ENCODE data around the gene GSS.

The GSS gene

DNA sequence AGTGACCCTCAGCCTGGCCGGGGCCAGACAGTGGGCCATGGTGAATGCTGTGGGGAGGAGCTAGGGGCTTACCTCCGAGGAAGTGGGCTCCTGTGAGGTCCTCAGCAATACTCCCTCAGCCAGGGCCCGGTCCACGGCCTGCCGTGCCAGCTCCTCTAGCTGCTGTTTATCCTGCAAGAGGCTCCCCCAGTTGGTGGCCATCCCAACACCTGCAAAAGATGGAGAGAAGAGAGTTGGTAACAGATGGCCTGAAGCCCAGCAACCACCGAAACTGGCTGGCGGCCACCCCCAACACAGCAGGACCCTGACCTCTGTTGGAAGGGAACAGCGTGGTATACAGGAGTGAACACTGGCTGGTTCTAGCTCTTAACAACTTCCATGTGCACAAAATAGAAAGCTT is 4.0 kb downstream of the GSS start:
- no peak overlapping the region for H3K27ac ChIP-seq
- TF ChIP-seq, protein P1, sequence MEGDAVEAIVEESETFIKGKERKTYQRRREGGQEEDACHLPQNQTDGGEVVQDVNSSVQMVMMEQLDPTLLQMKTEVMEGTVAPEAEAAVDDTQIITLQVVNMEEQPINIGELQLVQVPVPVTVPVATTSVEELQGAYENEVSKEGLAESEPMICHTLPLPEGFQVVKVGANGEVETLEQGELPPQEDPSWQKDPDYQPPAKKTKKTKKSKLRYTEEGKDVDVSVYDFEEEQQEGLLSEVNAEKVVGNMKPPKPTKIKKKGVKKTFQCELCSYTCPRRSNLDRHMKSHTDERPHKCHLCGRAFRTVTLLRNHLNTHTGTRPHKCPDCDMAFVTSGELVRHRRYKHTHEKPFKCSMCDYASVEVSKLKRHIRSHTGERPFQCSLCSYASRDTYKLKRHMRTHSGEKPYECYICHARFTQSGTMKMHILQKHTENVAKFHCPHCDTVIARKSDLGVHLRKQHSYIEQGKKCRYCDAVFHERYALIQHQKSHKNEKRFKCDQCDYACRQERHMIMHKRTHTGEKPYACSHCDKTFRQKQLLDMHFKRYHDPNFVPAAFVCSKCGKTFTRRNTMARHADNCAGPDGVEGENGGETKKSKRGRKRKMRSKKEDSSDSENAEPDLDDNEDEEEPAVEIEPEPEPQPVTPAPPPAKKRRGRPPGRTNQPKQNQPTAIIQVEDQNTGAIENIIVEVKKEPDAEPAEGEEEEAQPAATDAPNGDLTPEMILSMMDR (IDR thresholded peaks at IDR 0.05; ENCODE audit: low read depth, low read length): no peak
- no peaks in the 10 kb centered on the region for H3K27me3 ChIP-seq (ENCODE audit: insufficient read depth, low read depth, severe bottlenecking)
- H3K4me3 ChIP-seq (ENCODE audit: low read depth, low read length): no peak overlapping the region
- no peak for DNase-seq
- no peaks in the 10 kb centered on the region for H3K9me3 ChIP-seq (ENCODE audit: severe bottlenecking)
- peaks cover 24% of the 10 kb centered on the region for H3K36me3 ChIP-seq

DNA sequence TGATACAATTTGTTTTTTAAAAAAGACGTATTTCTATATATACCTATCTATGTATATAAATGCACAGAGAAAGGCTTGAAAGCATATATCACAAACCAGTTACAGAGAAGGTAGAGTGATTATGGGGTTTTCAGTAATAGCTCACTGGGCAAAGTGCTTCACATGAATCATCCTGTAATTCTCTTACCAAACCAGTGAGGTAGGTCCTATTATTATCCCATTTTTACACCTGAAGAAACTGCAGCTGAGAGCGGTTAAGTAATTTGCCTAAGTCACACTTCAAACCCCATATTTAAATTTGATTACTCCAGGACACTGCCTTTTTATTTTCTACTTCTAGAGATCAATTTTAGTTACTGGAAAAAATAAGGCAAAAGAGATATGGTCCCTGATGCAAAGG is 4.4 kb downstream of the GSS start:
- Histone ChIP-seq H3K27me3 (ENCODE audit: insufficient read depth, low read depth, severe bottlenecking) (no peaks in the 10 kb centered on the region), H3K9me3 (ENCODE audit: severe bottlenecking) (no peaks in the 10 kb centered on the region), H3K4me3 (ENCODE audit: low read depth, low read length) (no peak overlapping the region), H3K27ac (no peak overlapping the region), H3K36me3 (peaks cover 25% of the 10 kb centered on the region)
- no peak for DNase-seq
- TF ChIP-seq, protein P1 (IDR thresholded peaks at IDR 0.05; ENCODE audit: low read depth, low read length): no peak

DNA sequence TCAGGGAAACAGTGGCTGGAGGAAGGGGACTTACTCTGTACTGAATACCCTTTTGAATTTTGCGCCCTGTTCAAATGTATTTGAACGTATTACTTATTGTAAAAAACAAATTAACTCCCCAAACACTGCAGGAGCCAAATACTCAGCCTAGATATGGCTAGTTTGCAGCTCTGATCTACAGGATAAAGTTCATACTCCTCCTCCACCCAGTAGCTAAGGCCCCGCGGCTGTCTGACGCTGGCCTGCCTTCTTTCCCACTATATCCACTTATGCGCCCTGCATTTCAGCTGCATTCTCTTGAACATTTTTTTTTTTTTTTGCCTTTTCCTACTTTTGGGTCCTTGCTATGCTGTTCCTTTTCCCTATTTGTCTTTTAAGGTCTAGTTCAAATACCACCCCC is 6.5 kb downstream of the GSS start:
- TF ChIP-seq, protein P1 (IDR thresholded peaks at IDR 0.05; ENCODE audit: low read depth, low read length): no peak
- Histone ChIP-seq H3K27me3 (ENCODE audit: insufficient read depth, low read depth, severe bottlenecking) (no peaks in the 10 kb centered on the region), H3K4me3 (ENCODE audit: low read depth, low read length) (no peak overlapping the region), H3K27ac (no peak overlapping the region), H3K36me3 (peaks cover 39% of the 10 kb centered on the region), H3K9me3 (ENCODE audit: severe bottlenecking) (no peaks in the 10 kb centered on the region)
- DNase-seq: no peak

DNA sequence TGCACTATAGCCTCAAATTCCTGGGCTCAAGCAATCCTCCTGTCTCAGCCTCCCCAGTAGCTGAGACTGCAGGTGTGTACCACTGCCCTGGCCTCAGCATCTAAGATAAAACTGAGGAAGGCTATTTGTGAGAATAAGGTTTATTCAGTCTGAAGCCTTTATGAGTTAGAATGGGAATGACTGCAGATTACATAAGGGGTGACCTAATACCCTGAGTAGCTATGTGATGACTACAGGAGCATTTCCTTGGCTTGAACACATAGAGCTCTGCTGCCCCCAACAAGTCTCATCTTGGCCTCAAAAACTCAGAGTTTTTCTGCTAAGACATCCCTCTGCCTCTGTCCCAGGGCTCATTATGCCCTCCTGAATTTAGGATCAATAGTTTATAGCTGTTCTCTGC is 7.6 kb downstream of the GSS start:
- Histone ChIP-seq H3K9me3 (ENCODE audit: severe bottlenecking) (no peaks in the 10 kb centered on the region), H3K4me3 (ENCODE audit: low read depth, low read length) (no peak overlapping the region), H3K36me3 (peaks cover 49% of the 10 kb centered on the region), H3K27ac (no peak overlapping the region), H3K27me3 (ENCODE audit: insufficient read depth, low read depth, severe bottlenecking) (no peaks in the 10 kb centered on the region)
- no peak for DNase-seq
- TF ChIP-seq, protein P1 (IDR thresholded peaks at IDR 0.05; ENCODE audit: low read depth, low read length): no peak

DNA sequence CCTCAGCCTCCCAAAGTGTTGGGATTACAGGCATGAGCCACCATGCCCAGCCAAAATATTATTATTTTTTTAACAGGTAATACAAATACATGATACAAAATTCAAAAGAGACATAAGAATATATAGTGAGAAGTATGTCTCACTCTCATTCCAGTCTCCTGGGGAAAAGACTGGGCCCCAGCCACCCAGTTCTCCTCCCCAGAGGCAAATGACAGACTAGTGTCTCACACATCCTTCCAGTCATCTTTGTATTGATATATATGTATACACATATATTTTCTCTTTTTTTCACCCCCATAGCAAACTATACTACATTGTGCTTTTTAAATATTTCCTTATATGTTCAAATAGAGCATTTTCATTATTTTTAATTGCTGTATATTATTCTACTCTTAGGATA is 8.3 kb downstream of the GSS start:
- DNase-seq: no peak
- TF ChIP-seq, protein P1 (IDR thresholded peaks at IDR 0.05; ENCODE audit: low read depth, low read length): no peak
- Histone ChIP-seq H3K36me3 (peaks cover 55% of the 10 kb centered on the region), H3K27me3 (ENCODE audit: insufficient read depth, low read depth, severe bottlenecking) (no peaks in the 10 kb centered on the region), H3K4me3 (ENCODE audit: low read depth, low read length) (no peak overlapping the region), H3K27ac (no peak overlapping the region), H3K9me3 (ENCODE audit: severe bottlenecking) (no peaks in the 10 kb centered on the region)

- Histone ChIP-seq H3K36me3 (peaks cover 61% of the 10 kb centered on the region), H3K27ac (no peak overlapping the region), H3K27me3 (ENCODE audit: insufficient read depth, low read depth, severe bottlenecking) (no peaks in the 10 kb centered on the region), H3K9me3 (ENCODE audit: severe bottlenecking) (no peaks in the 10 kb centered on the region), H3K4me3 (ENCODE audit: low read depth, low read length) (no peak overlapping the region)
- TF ChIP-seq, protein P1 (IDR thresholded peaks at IDR 0.05; ENCODE audit: low read depth, low read length): no peak
- DNase-seq: no peak
These were observed 8.9 kb downstream of the GSS start for GRCh38 chr20:34946661-34947060.

All from WERI-Rb-1 (cell line).